Activated T-helper 2 cell treated with anti-CD3 and anti-CD28 coated beads, Interferon-gamma antibody, Interleukin-2, Interleukin-4, amounts not matched to agents 10 μg/mL and 5 μg/mL and 100 μg/mL, durations not matched to agents 14 hours and 24 hours and 36 hours (primary cell): Measurements from ENCODE around the gene TMEM272. TPM values are rescaled to one million over a fixed set of nuclear protein-coding genes. Genes with fewer than 3 reads are reported as not detected.
A peak's percentile ranks its signal among the peaks of the same experiment; 100 is the strongest.

Experiments used
- DNase-seq: peaks from one replicate; pipeline ENCODE4 v3.0.0; 2021; ENCODE audit warnings: low spot score
- H3K27ac Mint-ChIP-seq: one replicate; pipeline ENCODE4 v1.8.0; 2021; ENCODE audit warnings: mixed read lengths
- H3K27me3 Mint-ChIP-seq: one replicate; pipeline ENCODE4 v1.8.0; 2021; ENCODE audit warnings: low read depth, mixed read lengths
- H3K36me3 Mint-ChIP-seq: one replicate; pipeline ENCODE4 v1.8.0; 2021; ENCODE audit warnings: low read depth, mixed read lengths
- H3K4me1 Mint-ChIP-seq: one replicate; pipeline ENCODE4 v1.8.0; 2021; ENCODE audit warnings: low read depth, mixed read lengths
- H3K4me3 Mint-ChIP-seq: one replicate; pipeline ENCODE4 v1.8.0; 2021; ENCODE audit warnings: low read depth, mild to moderate bottlenecking, moderate library complexity, mixed read lengths
- H3K9me3 Mint-ChIP-seq: one replicate; pipeline ENCODE4 v1.8.0; 2021; ENCODE audit warnings: mixed read lengths
- intact Hi-C: fragments of 100-400 bp; cut with micrococcal nuclease; formaldehyde crosslinking; loops from one replicate; pipeline ENCODE4 v1.15.1; 2023
- total RNA-seq: library from RNA; stranded (reverse); gene quantifications from 2 replicates; pipeline ENCODE4 v1.2.3, GENCODE V29; 2022

Gene TMEM272
- total RNA-seq, 1 donor from 2014 or later: not detected

GRCh38 chr13:51773515-51773914 is 71.5 kb downstream of the TMEM272 start:
- intact Hi-C loops: no loop called here
- Mint-ChIP-seq H3K27me3 (no peaks in the 10 kb centered on the region), H3K27ac (no peak overlapping the region), H3K36me3 (no peaks in the 10 kb centered on the region), H3K4me3 (no peak overlapping the region), H3K4me1 (no peaks in the 10 kb centered on the region), H3K9me3 (no peaks in the 10 kb centered on the region)
- DNase-seq: no peak

- Mint-ChIP-seq H3K4me3 (no peak overlapping the region), H3K9me3 (no peaks in the 10 kb centered on the region), H3K27ac (no peak overlapping the region), H3K36me3 (no peaks in the 10 kb centered on the region), H3K4me1 (no peaks in the 10 kb centered on the region), H3K27me3 (no peaks in the 10 kb centered on the region)
- intact Hi-C loops: no loop called here
- DNase-seq: no peak
Observed at GRCh38 chr13:51772781-51773180, 72.2 kb downstream of the TMEM272 start.

- Mint-ChIP-seq H3K4me1 (no peaks in the 10 kb centered on the region), H3K9me3 (no peaks in the 10 kb centered on the region), H3K36me3 (no peaks in the 10 kb centered on the region), H3K27me3 (no peaks in the 10 kb centered on the region), H3K27ac (no peak overlapping the region), H3K4me3 (no peak overlapping the region)
- intact Hi-C loops: no loop called here
- no peak for DNase-seq
Observed at GRCh38 chr13:51772105-51772455, 72.9 kb downstream of the TMEM272 start.

- peaks cover 3% of the 10 kb centered on the region for H3K36me3 Mint-ChIP-seq
- no peaks in the 10 kb centered on the region for H3K4me1 Mint-ChIP-seq
- H3K4me3 Mint-ChIP-seq: no peak overlapping the region
- no peaks in the 10 kb centered on the region for H3K9me3 Mint-ChIP-seq
- no peak overlapping the region for H3K27ac Mint-ChIP-seq
- intact Hi-C loops: no loop called here
- H3K27me3 Mint-ChIP-seq: no peaks in the 10 kb centered on the region
- no peak for DNase-seq
Observed at GRCh38 chr13:51771418-51772104, 73.4 kb downstream of the TMEM272 start.

- Mint-ChIP-seq H3K36me3 (peaks cover 3% of the 10 kb centered on the region), H3K4me1 (no peaks in the 10 kb centered on the region), H3K27ac (no peak overlapping the region), H3K27me3 (no peaks in the 10 kb centered on the region), H3K4me3 (no peak overlapping the region), H3K9me3 (no peaks in the 10 kb centered on the region)
- DNase-seq: no peak
- intact Hi-C loops: no loop called here
Observed at GRCh38 chr13:51770681-51771417, 74.1 kb downstream of the TMEM272 start.

GRCh38 chr13:51770160-51770559 is 74.8 kb downstream of the TMEM272 start:
- Mint-ChIP-seq H3K27me3 (no peaks in the 10 kb centered on the region), H3K27ac (no peak overlapping the region), H3K9me3 (no peaks in the 10 kb centered on the region), H3K4me1 (peaks cover 5% of the 10 kb centered on the region), H3K36me3 (peaks cover 3% of the 10 kb centered on the region), H3K4me3 (no peak overlapping the region)
- no peak for DNase-seq
- intact Hi-C loops: no loop called here

GRCh38 chr13:51769455-51770127 is 75.4 kb downstream of the TMEM272 start:
- H3K36me3 Mint-ChIP-seq: peaks cover 3% of the 10 kb centered on the region
- intact Hi-C loops: no loop called here
- DNase-seq: no peak
- no peak overlapping the region for H3K4me3 Mint-ChIP-seq
- no peaks in the 10 kb centered on the region for H3K9me3 Mint-ChIP-seq
- H3K27me3 Mint-ChIP-seq: no peaks in the 10 kb centered on the region
- H3K4me1 Mint-ChIP-seq: peaks cover 11% of the 10 kb centered on the region
- H3K27ac Mint-ChIP-seq: no peak overlapping the region

GRCh38 chr13:51768976-51769375 is 76.0 kb downstream of the TMEM272 start:
- H3K9me3 Mint-ChIP-seq: no peaks in the 10 kb centered on the region
- H3K27ac Mint-ChIP-seq: no peak overlapping the region
- no peak for DNase-seq
- H3K4me3 Mint-ChIP-seq: no peak overlapping the region
- peaks cover 16% of the 10 kb centered on the region for H3K4me1 Mint-ChIP-seq
- H3K27me3 Mint-ChIP-seq: no peaks in the 10 kb centered on the region
- H3K36me3 Mint-ChIP-seq: peaks cover 3% of the 10 kb centered on the region
- intact Hi-C loops: no loop called here

GRCh38 chr13:51768378-51768921 is 76.5 kb downstream of the TMEM272 start:
- H3K27ac Mint-ChIP-seq: no peak overlapping the region
- no peaks in the 10 kb centered on the region for H3K27me3 Mint-ChIP-seq

GRCh38 chr13:51767100-51767499 is 77.9 kb downstream of the TMEM272 start:
- intact Hi-C loops: no loop called here
- Mint-ChIP-seq H3K4me3 (no peak overlapping the region), H3K9me3 (no peaks in the 10 kb centered on the region), H3K4me1 (peaks cover 30% of the 10 kb centered on the region), H3K36me3 (peaks cover 3% of the 10 kb centered on the region), H3K27me3 (no peaks in the 10 kb centered on the region), H3K27ac (no peak overlapping the region)
- no peak for DNase-seq

More at GRCh38 chr13:51768378-51768921, 76.5 kb downstream of the TMEM272 start:
- intact Hi-C loops: no loop called here
- Mint-ChIP-seq H3K4me3 (no peak overlapping the region), H3K36me3 (peaks cover 3% of the 10 kb centered on the region), H3K4me1 (peaks cover 17% of the 10 kb centered on the region), H3K9me3 (no peaks in the 10 kb centered on the region)
- no peak for DNase-seq

GRCh38 chr13:51765142-51765515 is 79.8 kb downstream of the TMEM272 start:
- Mint-ChIP-seq H3K4me3 (peak overlapping the region; percentile 75), H3K4me1 (peaks cover 30% of the 10 kb centered on the region), H3K36me3 (peaks cover 12% of the 10 kb centered on the region), H3K27ac (peak overlapping the region; percentile 95), H3K9me3 (no peaks in the 10 kb centered on the region), H3K27me3 (no peaks in the 10 kb centered on the region)
- intact Hi-C loops: loop anchor here (2.0 kb wide), 2 partner anchors 24 to 146 kb away; no protein-coding TSS in a partner anchor
- no peak for DNase-seq

GRCh38 chr13:51764184-51765141 is 80.5 kb downstream of the TMEM272 start:
- peak; percentile 47 for DNase-seq
- H3K27ac Mint-ChIP-seq: peak overlapping the region; percentile 95
- H3K27me3 Mint-ChIP-seq: no peaks in the 10 kb centered on the region
- H3K9me3 Mint-ChIP-seq: no peaks in the 10 kb centered on the region
- peaks cover 30% of the 10 kb centered on the region for H3K4me1 Mint-ChIP-seq
- intact Hi-C loops: loop anchor here (1.0 to 2.0 kb wide), 6 partner anchors 24 to 311 kb away; partner anchors contain the start of gene INTS6
- peak overlapping the region; percentile 75 for H3K4me3 Mint-ChIP-seq
- H3K36me3 Mint-ChIP-seq: peaks cover 14% of the 10 kb centered on the region
